ENCODE data around the gene NLRP12. TPM values are rescaled to one million over a fixed set of nuclear protein-coding genes. Genes with fewer than 3 reads are reported as not detected.

The NLRP12 gene
- total and polyA plus RNA-seq, 2 experiments from 2014 or later = 1.9 to 7.5 TPM

DNA sequence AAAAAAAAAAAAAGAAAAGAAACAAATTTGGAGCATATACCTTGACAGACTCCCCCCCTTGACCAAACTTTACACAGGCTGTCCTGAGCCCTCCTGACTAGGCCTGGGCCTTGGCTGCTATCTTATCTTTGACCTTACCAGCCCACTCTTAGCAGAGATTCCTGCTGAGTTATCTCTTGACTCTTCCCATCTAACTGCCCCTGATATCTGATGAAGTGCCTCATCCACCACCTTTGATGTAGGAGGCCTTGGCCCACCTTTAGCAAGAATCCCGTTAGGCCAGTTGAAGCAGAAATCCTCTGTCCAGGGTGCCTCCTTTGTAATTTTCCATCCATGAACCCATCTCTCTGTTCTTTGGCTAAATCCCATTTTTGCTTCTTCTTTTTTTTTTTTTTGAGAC, 43.6 kb downstream of the NLRP12 start (continued):
- TF ChIP-seq, protein P1, sequence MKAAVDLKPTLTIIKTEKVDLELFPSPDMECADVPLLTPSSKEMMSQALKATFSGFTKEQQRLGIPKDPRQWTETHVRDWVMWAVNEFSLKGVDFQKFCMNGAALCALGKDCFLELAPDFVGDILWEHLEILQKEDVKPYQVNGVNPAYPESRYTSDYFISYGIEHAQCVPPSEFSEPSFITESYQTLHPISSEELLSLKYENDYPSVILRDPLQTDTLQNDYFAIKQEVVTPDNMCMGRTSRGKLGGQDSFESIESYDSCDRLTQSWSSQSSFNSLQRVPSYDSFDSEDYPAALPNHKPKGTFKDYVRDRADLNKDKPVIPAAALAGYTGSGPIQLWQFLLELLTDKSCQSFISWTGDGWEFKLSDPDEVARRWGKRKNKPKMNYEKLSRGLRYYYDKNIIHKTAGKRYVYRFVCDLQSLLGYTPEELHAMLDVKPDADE (IDR thresholded peaks at IDR 0.05) = no peak
- TF ChIP-seq JUNB (IDR thresholded peaks at IDR 0.05; ENCODE audit: unreplicated experiment) = no peak
- TF ChIP-seq, protein P2, sequence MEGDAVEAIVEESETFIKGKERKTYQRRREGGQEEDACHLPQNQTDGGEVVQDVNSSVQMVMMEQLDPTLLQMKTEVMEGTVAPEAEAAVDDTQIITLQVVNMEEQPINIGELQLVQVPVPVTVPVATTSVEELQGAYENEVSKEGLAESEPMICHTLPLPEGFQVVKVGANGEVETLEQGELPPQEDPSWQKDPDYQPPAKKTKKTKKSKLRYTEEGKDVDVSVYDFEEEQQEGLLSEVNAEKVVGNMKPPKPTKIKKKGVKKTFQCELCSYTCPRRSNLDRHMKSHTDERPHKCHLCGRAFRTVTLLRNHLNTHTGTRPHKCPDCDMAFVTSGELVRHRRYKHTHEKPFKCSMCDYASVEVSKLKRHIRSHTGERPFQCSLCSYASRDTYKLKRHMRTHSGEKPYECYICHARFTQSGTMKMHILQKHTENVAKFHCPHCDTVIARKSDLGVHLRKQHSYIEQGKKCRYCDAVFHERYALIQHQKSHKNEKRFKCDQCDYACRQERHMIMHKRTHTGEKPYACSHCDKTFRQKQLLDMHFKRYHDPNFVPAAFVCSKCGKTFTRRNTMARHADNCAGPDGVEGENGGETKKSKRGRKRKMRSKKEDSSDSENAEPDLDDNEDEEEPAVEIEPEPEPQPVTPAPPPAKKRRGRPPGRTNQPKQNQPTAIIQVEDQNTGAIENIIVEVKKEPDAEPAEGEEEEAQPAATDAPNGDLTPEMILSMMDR (conservative IDR thresholded peaks at IDR 0.05; ENCODE audit: low read depth in 2 of 2) = no peak
- no peak for TF ChIP-seq ZNF114 (CRISPR knock-in tag; IDR thresholded peaks at IDR 0.05)
- TF ChIP-seq, protein P3, sequence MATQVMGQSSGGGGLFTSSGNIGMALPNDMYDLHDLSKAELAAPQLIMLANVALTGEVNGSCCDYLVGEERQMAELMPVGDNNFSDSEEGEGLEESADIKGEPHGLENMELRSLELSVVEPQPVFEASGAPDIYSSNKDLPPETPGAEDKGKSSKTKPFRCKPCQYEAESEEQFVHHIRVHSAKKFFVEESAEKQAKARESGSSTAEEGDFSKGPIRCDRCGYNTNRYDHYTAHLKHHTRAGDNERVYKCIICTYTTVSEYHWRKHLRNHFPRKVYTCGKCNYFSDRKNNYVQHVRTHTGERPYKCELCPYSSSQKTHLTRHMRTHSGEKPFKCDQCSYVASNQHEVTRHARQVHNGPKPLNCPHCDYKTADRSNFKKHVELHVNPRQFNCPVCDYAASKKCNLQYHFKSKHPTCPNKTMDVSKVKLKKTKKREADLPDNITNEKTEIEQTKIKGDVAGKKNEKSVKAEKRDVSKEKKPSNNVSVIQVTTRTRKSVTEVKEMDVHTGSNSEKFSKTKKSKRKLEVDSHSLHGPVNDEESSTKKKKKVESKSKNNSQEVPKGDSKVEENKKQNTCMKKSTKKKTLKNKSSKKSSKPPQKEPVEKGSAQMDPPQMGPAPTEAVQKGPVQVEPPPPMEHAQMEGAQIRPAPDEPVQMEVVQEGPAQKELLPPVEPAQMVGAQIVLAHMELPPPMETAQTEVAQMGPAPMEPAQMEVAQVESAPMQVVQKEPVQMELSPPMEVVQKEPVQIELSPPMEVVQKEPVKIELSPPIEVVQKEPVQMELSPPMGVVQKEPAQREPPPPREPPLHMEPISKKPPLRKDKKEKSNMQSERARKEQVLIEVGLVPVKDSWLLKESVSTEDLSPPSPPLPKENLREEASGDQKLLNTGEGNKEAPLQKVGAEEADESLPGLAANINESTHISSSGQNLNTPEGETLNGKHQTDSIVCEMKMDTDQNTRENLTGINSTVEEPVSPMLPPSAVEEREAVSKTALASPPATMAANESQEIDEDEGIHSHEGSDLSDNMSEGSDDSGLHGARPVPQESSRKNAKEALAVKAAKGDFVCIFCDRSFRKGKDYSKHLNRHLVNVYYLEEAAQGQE (IDR thresholded peaks at IDR 0.05; ENCODE audit: unreplicated experiment) = no peak
- TF ChIP-seq EZH2 (IDR thresholded peaks at IDR 0.05; ENCODE audit: low read depth, unreplicated experiment) = no peak

DNA sequence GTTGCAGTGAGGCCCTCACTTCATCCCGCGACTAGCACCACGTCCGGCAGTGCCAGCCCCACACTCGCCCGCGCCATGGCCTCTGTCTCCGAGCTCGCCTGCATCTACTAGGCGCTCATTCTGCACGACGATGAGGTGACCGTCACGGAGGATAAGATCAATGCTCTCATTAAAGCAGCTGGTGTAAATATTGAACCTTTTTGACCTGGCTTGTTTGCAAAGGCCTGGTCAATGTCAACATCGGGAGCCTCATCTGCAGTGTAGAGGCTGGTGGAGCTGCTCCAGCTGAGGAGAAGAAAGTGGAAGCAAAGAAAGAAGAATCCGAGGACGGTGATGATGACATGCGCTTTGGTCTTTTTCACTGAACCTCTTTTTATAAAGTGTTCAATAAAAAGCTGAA, 48.6 kb downstream of the NLRP12 start:
- no peak overlapping the region for H3K4me2 ChIP-seq
- H3K4me3 Mint-ChIP-seq = no peak overlapping the region
- H3K27ac ChIP-seq (ENCODE audit: low read depth) = no peak overlapping the region
- H3K4me1 Mint-ChIP-seq = peaks cover 34% of the 10 kb centered on the region
- H3K36me3 Mint-ChIP-seq (ENCODE audit: low read depth) = peaks cover 2% of the 10 kb centered on the region
- H3K27ac Mint-ChIP-seq = no peak overlapping the region
- DNase-seq (ENCODE audit: low spot score) (no peak), ATAC-seq (no peak)
- H3K4me1 ChIP-seq (ENCODE audit: insufficient read depth) = peaks cover 23% of the 10 kb centered on the region
- H3K27me3 ChIP-seq (ENCODE audit: insufficient read depth) = no peaks in the 10 kb centered on the region
- no peaks in the 10 kb centered on the region for H3K9me2 ChIP-seq (ENCODE audit: insufficient read depth)
- no peaks in the 10 kb centered on the region for H3K79me2 ChIP-seq (replicated peaks; ENCODE audit: insufficient read depth)
- no peak overlapping the region for H3K4me3 ChIP-seq
- H3F3A ChIP-seq (replicated peaks; ENCODE audit: low read depth) = no peaks in the 10 kb centered on the region; the same call in 1 of the 2 replicates
- no peak overlapping the region for H2AFZ ChIP-seq
- H3K36me3 ChIP-seq (ENCODE audit: insufficient read depth) = no peaks in the 10 kb centered on the region
- H3K9me3 Mint-ChIP-seq = peaks cover 2% of the 10 kb centered on the region
- peaks cover 3% of the 10 kb centered on the region for H3K27me3 Mint-ChIP-seq (ENCODE audit: insufficient read depth, low read depth, poor library complexity)
- no peaks in the 10 kb centered on the region for H4K20me1 ChIP-seq (replicated peaks; ENCODE audit: insufficient read depth)
- no peak for TF ChIP-seq STAT1 (IDR thresholded peaks at IDR 0.05; ENCODE audit: unreplicated experiment)
- TF ChIP-seq, protein P4, sequence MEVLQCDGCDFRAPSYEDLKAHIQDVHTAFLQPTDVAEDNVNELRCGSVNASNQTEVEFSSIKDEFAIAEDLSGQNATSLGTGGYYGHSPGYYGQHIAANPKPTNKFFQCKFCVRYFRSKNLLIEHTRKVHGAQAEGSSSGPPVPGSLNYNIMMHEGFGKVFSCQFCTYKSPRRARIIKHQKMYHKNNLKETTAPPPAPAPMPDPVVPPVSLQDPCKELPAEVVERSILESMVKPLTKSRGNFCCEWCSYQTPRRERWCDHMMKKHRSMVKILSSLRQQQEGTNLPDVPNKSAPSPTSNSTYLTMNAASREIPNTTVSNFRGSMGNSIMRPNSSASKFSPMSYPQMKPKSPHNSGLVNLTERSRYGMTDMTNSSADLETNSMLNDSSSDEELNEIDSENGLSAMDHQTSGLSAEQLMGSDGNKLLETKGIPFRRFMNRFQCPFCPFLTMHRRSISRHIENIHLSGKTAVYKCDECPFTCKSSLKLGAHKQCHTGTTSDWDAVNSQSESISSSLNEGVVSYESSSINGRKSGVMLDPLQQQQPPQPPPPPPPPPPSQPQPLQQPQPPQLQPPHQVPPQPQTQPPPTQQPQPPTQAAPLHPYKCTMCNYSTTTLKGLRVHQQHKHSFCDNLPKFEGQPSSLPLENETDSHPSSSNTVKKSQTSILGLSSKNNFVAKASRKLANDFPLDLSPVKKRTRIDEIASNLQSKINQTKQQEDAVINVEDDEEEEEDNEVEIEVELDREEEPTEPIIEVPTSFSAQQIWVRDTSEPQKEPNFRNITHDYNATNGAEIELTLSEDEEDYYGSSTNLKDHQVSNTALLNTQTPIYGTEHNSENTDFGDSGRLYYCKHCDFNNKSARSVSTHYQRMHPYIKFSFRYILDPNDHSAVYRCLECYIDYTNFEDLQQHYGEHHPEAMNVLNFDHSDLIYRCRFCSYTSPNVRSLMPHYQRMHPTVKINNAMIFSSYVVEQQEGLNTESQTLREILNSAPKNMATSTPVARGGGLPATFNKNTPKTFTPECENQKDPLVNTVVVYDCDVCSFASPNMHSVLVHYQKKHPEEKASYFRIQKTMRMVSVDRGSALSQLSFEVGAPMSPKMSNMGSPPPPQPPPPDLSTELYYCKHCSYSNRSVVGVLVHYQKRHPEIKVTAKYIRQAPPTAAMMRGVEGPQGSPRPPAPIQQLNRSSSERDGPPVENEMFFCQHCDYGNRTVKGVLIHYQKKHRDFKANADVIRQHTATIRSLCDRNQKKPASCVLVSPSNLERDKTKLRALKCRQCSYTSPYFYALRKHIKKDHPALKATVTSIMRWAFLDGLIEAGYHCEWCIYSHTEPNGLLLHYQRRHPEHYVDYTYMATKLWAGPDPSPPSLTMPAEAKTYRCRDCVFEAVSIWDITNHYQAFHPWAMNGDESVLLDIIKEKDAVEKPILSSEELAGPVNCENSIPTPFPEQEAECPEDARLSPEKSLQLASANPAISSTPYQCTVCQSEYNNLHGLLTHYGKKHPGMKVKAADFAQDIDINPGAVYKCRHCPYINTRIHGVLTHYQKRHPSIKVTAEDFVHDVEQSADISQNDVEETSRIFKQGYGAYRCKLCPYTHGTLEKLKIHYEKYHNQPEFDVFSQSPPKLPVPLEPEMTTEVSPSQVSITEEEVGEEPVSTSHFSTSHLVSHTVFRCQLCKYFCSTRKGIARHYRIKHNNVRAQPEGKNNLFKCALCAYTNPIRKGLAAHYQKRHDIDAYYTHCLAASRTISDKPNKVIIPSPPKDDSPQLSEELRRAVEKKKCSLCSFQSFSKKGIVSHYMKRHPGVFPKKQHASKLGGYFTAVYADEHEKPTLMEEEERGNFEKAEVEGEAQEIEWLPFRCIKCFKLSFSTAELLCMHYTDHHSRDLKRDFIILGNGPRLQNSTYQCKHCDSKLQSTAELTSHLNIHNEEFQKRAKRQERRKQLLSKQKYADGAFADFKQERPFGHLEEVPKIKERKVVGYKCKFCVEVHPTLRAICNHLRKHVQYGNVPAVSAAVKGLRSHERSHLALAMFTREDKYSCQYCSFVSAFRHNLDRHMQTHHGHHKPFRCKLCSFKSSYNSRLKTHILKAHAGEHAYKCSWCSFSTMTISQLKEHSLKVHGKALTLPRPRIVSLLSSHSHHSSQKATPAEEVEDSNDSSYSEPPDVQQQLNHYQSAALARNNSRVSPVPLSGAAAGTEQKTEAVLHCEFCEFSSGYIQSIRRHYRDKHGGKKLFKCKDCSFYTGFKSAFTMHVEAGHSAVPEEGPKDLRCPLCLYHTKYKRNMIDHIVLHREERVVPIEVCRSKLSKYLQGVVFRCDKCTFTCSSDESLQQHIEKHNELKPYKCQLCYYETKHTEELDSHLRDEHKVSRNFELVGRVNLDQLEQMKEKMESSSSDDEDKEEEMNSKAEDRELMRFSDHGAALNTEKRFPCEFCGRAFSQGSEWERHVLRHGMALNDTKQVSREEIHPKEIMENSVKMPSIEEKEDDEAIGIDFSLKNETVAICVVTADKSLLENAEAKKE (CRISPR knock-in tag; IDR thresholded peaks at IDR 0.05) = no peak
- TF ChIP-seq, protein P1 (IDR thresholded peaks at IDR 0.05) = no peak
- TF ChIP-seq, protein P2 (conservative IDR thresholded peaks at IDR 0.05; ENCODE audit: low read depth in 2 of 2) = no peak

Data from GM23338 (cell line).